GM12864 (cell line): Measurements from ENCODE around the gene HYAL2.

ENCODE experiments used
- DNase-seq: peaks from one replicate; pipeline ENCODE4 v3.0.0-alpha.2; 2011; ENCODE audit warnings: low read depth
- H3K4me3 ChIP-seq: 2 replicates; pipeline ENCODE4 v1.5.1; 2011; ENCODE audit warnings: mild to moderate bottlenecking, low read depth, low read length, control low read depth
- CTCF ChIP-seq: IDR thresholded peaks from 2 replicates; pipeline ENCODE4 v1.5.1; 2011; ENCODE audit warnings: low read depth, mild to moderate bottlenecking, moderate library complexity, low read length, control low read depth, inconsistent platforms; ENCODE audit errors: missing control alignments

Gene HYAL2

GRCh38 chr3:50323614-50324199 lies 1.2 kb upstream of the HYAL2 start:
- no peak for DNase-seq
- TF ChIP-seq CTCF: no peak
- H3K4me3 ChIP-seq: no peak overlapping the region

- TF ChIP-seq CTCF: no peak
- DNase-seq: no peak
- H3K4me3 ChIP-seq: no peak overlapping the region
These were observed 601 bp upstream of the HYAL2 start for GRCh38 chr3:50323092-50323600.

- no peak for DNase-seq
- H3K4me3 ChIP-seq: peak overlapping the region; percentile 61
- no peak for TF ChIP-seq CTCF
These were observed 495 bp downstream of the HYAL2 start for GRCh38 chr3:50322115-50322385.

- peak; percentile 60 for TF ChIP-seq CTCF
- peak overlapping the region; percentile 61 for H3K4me3 ChIP-seq
These were observed 1.0 kb downstream of the HYAL2 start for GRCh38 chr3:50321336-50322114.

GRCh38 chr3:50320853-50321335 lies 1.7 kb downstream of the HYAL2 start:
- no peak for DNase-seq
- TF ChIP-seq CTCF: no peak
- H3K4me3 ChIP-seq: peak overlapping the region; percentile 61

More at GRCh38 chr3:50321336-50322114, 1.0 kb downstream of the HYAL2 start:
- DNase-seq: no peak

- no peak for DNase-seq
- TF ChIP-seq CTCF: no peak
- peak overlapping the region; percentile 61 for H3K4me3 ChIP-seq
These were observed 2.5 kb downstream of the HYAL2 start for GRCh38 chr3:50319894-50320625.
